Measurements from ENCODE around the gene SWSAP1.
"Not testable (repeated sequence)": the region's sequence is repeated elsewhere in the genome, so short reads cannot be mapped to it uniquely, and the experiment has no call there.

SWSAP1 gene

GRCh38 chr19:11374433-11375142 lies at the start of gene SWSAP1:
Gene SWSAP1, plus strand, starts transcription at chr19:11374666. Its CDS starts 15 bp downstream, at chr19:11374681.
- DNase-seq (ENCODE audit: low read depth), result peak; percentile 100

GRCh38 chr19:11324748-11325389 lies 49.6 kb upstream of the SWSAP1 start:
- DNase-seq (ENCODE audit: low read depth), result no peak

- no peak for DNase-seq (ENCODE audit: low read depth)
Observed at GRCh38 chr19:11325544-11325943, 48.9 kb upstream of the SWSAP1 start.

- no peak for DNase-seq (ENCODE audit: low read depth)
Observed at GRCh38 chr19:11330127-11330526, 44.3 kb upstream of the SWSAP1 start.

- DNase-seq (ENCODE audit: low read depth), result no peak
Observed at GRCh38 chr19:11331502-11331901, 43.0 kb upstream of the SWSAP1 start.

GRCh38 chr19:11332822-11333221 lies 41.6 kb upstream of the SWSAP1 start:
- DNase-seq (ENCODE audit: low read depth), result no peak

GRCh38 chr19:11333838-11334237 lies 40.6 kb upstream of the SWSAP1 start:
- not testable (repeated sequence) for DNase-seq (ENCODE audit: low read depth)

- no peak for DNase-seq (ENCODE audit: low read depth)
Observed at GRCh38 chr19:11335449-11336146, 38.9 kb upstream of the SWSAP1 start.

- DNase-seq (ENCODE audit: low read depth), result no peak
Observed at GRCh38 chr19:11337080-11337479, 37.4 kb upstream of the SWSAP1 start.

GRCh38 chr19:11338121-11338520 lies 36.3 kb upstream of the SWSAP1 start:
- no peak for DNase-seq (ENCODE audit: low read depth)

- DNase-seq (ENCODE audit: low read depth), result no peak
Observed at GRCh38 chr19:11338569-11339253, 35.8 kb upstream of the SWSAP1 start.

- DNase-seq (ENCODE audit: low read depth), result peak; percentile 26
Observed at GRCh38 chr19:11339254-11340098, 35.0 kb upstream of the SWSAP1 start, which contains the start of gene RAB3D. Gene RAB3D, minus strand, starts transcription at chr19:11339657. Its CDS starts 2,258 bp downstream, at chr19:11337399.

GRCh38 chr19:11340099-11340467 lies 34.4 kb upstream of the SWSAP1 start:
- DNase-seq (ENCODE audit: low read depth), result not testable (repeated sequence)

GRCh38 chr19:11342429-11342828 lies 32.0 kb upstream of the SWSAP1 start:
- DNase-seq (ENCODE audit: low read depth), result no peak

- DNase-seq (ENCODE audit: low read depth), result no peak
Observed at GRCh38 chr19:11345122-11345803, 29.2 kb upstream of the SWSAP1 start.

- peak; percentile 99 for DNase-seq (ENCODE audit: low read depth)
Observed at GRCh38 chr19:11346104-11346940, 28.1 kb upstream of the SWSAP1 start, which contains the start of the genes CCDC159 and TMEM205. Gene CCDC159, plus strand, starts transcription at chr19:11346519. Its CDS starts 88 bp downstream, at chr19:11346607. Gene TMEM205, minus strand, starts transcription at chr19:11346268. Its CDS starts 649 bp downstream, at chr19:11345619.

GRCh38 chr19:11347546-11348039 lies 26.9 kb upstream of the SWSAP1 start:
- DNase-seq (ENCODE audit: low read depth), result no peak

GRCh38 chr19:11349171-11349570 lies 25.3 kb upstream of the SWSAP1 start:
- no peak for DNase-seq (ENCODE audit: low read depth)

- not testable (repeated sequence) for DNase-seq (ENCODE audit: low read depth)
Observed at GRCh38 chr19:11354102-11354501, 20.4 kb upstream of the SWSAP1 start.
